HUDEP-2 (cell line): Measurements from ENCODE around the gene SGMS1.
A peak's percentile ranks its signal among the peaks of the same experiment; 100 is the strongest.
"Not testable (repeated sequence)": the region's sequence is repeated elsewhere in the genome, so short reads cannot be mapped to it uniquely, and the experiment has no call there.

ENCODE experiments used
- DNase-seq, 76 experiments: peaks; one replicate each; lab custom pipeline; 2025; ENCODE audit not compliant: unreplicated experiment in 76 of 76; lab: John Stamatoyannopoulos, UW

SGMS1 gene

GRCh38 chr10:50513956-50514355 lies 109.8 kb downstream of the SGMS1 start:
- DNase-seq, result no peak

- no peak for DNase-seq
Observed at GRCh38 chr10:50512743-50513416, 110.9 kb downstream of the SGMS1 start.

- no peak for DNase-seq
Observed at GRCh38 chr10:50512214-50512595, 111.6 kb downstream of the SGMS1 start.

GRCh38 chr10:50511492-50512213 lies 112.1 kb downstream of the SGMS1 start:
- DNase-seq, result peak in 44 of 76 experiments; percentile 1 to 67 (median 32)

GRCh38 chr10:50510517-50511473 lies 113.0 kb downstream of the SGMS1 start:
- DNase-seq, result no peak

GRCh38 chr10:50508315-50509051 lies 115.3 kb downstream of the SGMS1 start:
- DNase-seq, result no peak

- DNase-seq, result no peak
Observed at GRCh38 chr10:50506861-50507573, 116.7 kb downstream of the SGMS1 start.

- DNase-seq, result no peak
Observed at GRCh38 chr10:50504389-50504788, 119.4 kb downstream of the SGMS1 start.

GRCh38 chr10:50503661-50504320 lies 120.0 kb downstream of the SGMS1 start:
- DNase-seq, result no peak

GRCh38 chr10:50503156-50503555 lies 120.6 kb downstream of the SGMS1 start:
- not testable (repeated sequence) for DNase-seq

GRCh38 chr10:50501924-50502452 lies 121.8 kb downstream of the SGMS1 start:
- DNase-seq, result peak in 1 of 76 experiments; percentile 26

- peak in 3 of 76 experiments; percentile 9 to 28 (median 11) for DNase-seq
Observed at GRCh38 chr10:50501478-50501877, 122.3 kb downstream of the SGMS1 start.

GRCh38 chr10:50498465-50498864 lies 125.3 kb downstream of the SGMS1 start:
- no peak for DNase-seq

- no peak for DNase-seq
Observed at GRCh38 chr10:50497758-50498157, 126.0 kb downstream of the SGMS1 start.

- no peak for DNase-seq
Observed at GRCh38 chr10:50496228-50496627, 127.5 kb downstream of the SGMS1 start.

- DNase-seq, result no peak
Observed at GRCh38 chr10:50490241-50490640, 133.5 kb downstream of the SGMS1 start.

GRCh38 chr10:50484550-50484949 lies 139.2 kb downstream of the SGMS1 start:
- not testable (repeated sequence) for DNase-seq

GRCh38 chr10:50480054-50481007 lies 143.4 kb downstream of the SGMS1 start:
- DNase-seq, result no peak
